Measurements from ENCODE around the gene CACNA2D4.

DNA sequence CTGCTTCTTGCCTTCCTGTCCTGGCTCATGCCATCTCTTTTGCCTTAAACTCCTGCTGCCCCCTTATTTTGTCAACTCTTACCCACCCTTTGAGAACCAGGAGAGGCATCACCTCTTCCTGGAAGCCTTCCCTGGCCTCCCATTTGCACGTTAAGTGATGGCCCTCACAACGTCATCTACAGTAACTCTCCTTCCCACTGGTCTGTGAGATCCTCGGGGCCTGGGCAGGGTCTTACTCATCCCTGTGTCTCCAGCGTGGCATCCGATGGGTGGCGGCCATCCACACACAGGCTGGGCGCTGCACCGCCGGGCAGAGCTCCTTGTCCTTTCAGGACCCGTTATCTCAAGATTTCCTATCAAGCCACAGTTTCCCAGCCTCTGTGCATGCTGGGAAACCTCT is 16.8 kb upstream of the CACNA2D4 start:
- no peak for TF ChIP-seq POLR2A (IDR thresholded peaks at IDR 0.05)
- TF ChIP-seq, protein P1, sequence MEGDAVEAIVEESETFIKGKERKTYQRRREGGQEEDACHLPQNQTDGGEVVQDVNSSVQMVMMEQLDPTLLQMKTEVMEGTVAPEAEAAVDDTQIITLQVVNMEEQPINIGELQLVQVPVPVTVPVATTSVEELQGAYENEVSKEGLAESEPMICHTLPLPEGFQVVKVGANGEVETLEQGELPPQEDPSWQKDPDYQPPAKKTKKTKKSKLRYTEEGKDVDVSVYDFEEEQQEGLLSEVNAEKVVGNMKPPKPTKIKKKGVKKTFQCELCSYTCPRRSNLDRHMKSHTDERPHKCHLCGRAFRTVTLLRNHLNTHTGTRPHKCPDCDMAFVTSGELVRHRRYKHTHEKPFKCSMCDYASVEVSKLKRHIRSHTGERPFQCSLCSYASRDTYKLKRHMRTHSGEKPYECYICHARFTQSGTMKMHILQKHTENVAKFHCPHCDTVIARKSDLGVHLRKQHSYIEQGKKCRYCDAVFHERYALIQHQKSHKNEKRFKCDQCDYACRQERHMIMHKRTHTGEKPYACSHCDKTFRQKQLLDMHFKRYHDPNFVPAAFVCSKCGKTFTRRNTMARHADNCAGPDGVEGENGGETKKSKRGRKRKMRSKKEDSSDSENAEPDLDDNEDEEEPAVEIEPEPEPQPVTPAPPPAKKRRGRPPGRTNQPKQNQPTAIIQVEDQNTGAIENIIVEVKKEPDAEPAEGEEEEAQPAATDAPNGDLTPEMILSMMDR (IDR thresholded peaks at IDR 0.05): no peak

Data from heart left ventricle (tissue), 13 donors.